ENCODE data around the gene ANKDD1A.
A peak's percentile ranks its signal among the peaks of the same experiment; 100 is the strongest.

The ANKDD1A gene

DNA sequence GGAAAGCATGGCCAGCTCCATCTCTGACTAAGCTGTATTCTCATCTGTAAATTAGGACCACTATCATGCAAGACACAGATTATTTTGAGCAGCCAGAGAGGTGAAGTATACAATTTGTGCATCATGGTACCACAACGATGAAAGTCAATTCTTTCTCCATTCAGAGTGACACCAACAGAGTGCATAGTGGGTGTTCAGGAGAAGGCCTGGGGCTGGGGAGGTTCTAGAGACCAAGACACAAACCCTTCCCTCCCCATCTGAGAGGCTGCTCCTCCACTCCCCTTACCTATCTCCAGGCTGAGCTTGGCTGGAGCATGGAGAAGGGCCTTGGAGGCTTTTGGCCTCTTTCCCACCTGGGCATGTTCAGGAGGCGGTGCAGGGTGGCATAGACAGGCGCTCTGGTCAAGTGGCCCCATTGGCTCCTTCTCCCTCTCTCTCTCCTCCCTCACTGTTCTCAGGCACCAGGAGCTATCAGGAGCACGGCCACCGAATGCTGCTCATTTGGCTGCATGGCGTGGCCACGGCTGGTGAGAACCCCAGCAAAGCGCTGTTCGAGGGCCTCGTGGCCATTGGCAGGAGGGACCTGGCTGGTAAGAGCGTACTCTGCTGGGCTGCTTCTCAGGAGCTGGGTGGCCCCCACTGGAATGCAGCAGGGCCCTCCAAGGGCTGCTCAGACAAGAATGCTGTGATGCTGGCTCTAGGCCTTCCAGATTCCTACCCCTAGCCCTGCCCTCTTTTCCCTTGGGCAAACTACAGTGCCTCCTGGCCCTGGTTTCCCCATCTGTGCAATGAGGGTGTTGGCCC, 37.9 kb downstream of the ANKDD1A start:
- H3K4me3 ChIP-seq (ENCODE audit: low read depth, low read length): no peak overlapping the region
- no peak for DNase-seq (ENCODE audit: low read depth)

DNA sequence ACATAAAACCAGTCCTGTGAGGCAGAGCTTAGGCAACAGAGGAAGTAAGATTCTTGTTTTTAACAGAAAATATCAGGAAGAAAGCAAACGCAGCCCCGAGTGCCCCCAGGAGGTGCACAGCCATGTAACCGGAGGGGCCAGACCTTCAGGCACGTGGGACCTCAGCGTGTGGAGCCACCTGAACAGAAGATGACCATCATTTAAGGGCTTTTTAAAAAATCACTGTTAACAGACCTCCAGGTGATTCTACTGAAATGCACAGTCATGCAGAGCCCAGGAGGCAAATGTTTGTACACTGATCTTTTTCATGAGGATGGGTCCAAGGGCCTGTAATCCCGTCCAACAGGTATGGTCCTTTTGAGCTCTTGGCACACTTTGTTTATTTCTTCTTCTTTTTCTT, 39.2 kb downstream of the ANKDD1A start:
- DNase-seq (ENCODE audit: low read depth): no peak
- H3K4me3 ChIP-seq (ENCODE audit: low read depth, low read length): no peak overlapping the region

DNA sequence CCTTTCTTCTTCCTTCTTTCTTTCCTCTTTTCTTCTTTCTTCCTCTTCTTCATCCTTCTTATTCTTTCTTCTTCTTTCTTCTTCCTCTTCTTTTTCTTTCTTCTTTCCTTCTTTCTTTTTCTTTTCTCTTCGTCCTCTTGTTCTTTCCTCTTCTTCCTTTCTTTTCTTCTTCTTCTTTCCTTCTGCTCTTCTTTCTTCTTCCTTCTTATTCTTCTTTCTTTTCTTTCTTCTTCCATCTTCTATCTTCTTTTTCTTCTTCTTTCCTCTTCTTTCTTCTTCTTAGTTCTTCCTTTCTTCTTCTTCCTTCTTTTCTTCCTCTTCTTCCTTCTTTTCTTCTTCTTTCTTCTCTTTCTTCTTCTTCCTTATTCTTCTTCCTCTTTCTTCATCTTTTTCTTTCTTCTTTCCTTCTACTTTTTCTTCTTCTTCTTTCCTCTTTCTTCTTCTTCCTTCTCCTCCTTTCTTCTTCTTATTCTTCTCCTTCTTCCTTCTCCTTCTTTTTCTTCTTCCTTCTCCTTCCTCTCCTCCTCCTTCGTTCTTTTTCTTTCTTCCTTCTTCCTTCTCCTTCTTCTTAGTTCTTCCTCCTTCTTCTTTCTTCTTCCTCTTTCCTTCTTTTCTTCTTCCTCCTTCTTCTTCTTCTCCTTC, 40.2 kb downstream of the ANKDD1A start:
- no peak for DNase-seq (ENCODE audit: low read depth)
- H3K4me3 ChIP-seq (ENCODE audit: low read depth, low read length): no peak overlapping the region

DNA sequence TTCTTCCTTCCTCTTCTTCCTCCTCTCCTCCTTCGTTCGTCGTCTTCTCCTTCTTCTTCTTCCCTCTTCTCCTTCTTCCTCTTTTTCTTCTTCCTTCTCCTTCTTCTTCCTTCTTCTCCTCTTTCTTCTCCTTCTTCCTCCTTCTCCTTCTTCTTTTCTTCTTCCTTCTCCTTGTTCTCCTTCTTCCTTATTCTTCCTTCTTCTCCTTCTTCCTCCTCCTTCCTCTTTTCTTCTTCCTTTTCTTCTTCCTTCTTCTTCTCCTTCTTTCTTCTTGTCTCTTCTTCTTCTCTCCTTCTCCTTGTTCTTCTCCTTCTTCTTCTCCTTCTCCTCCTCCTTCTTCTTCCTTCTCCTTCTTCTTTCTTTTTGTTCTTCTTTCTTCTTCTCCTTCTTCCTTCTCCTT, 42.7 kb downstream of the ANKDD1A start:
- DNase-seq (ENCODE audit: low read depth): no peak
- H3K4me3 ChIP-seq (ENCODE audit: low read depth, low read length): no peak overlapping the region

DNA sequence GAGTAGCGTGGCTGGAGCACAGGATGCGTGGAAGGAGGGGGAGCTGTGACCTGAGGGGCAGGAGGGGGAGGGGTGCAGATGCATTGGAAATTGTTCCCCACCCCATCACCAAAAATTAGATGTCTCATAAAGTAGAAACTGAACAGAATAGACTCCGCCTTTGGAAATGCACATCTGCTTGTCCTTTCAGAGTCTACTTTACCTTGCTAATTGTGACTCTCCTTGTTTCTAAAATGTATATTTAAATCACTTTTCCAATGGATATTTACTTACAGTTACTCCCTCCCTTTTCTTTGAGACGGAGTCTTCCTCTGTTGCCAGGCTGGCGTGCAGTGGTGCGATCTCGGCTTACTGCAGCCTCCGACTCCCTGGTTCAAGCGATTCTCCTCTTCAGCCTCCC, 47.4 kb downstream of the ANKDD1A start:
- H3K4me3 ChIP-seq (ENCODE audit: low read depth, low read length): no peak overlapping the region
- no peak for DNase-seq (ENCODE audit: low read depth)

DNA sequence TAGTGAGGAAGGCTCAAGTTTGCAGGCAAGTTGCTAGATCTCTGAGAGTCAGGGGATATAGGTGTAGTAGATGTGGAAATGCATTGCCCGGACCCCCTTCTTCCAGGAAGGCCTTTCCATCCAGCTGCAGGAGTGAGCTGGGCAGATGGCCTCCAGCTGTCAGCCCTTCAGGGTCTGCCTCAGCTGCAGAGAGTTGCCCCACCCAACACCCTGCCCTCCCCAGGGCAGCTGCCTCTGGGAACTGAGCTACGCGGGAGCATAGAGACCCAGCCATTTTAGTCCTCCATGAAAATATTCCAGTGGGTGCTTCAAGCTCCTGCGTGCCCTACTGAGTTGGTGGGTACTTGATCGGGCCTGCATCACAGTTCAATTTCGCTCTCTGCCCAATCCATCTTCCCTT, 48.5 kb downstream of the ANKDD1A start:
- no peak for DNase-seq (ENCODE audit: low read depth)
- H3K4me3 ChIP-seq (ENCODE audit: low read depth, low read length): no peak overlapping the region

DNA sequence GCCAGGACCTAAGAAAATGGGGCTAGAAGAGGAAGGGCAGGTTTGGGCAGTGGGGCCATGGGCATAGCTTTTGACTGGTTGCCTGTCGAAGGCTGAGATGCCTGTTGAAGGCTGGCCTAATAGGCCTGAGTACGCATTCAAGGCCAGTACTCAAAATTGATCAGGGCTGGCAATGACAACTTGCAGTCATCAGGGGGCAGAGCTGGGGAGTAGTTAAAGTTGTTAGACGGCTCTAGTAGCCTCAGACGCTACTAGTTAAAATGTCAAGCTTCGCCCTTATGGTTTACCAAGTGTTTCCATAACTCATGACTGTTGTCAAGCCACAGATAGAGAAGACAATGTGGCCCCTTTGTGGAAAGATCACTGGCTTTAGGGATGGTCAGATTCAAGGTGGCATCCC, 49.3 kb downstream of the ANKDD1A start:
- no peak for DNase-seq (ENCODE audit: low read depth)
- H3K4me3 ChIP-seq (ENCODE audit: low read depth, low read length): no peak overlapping the region

DNA sequence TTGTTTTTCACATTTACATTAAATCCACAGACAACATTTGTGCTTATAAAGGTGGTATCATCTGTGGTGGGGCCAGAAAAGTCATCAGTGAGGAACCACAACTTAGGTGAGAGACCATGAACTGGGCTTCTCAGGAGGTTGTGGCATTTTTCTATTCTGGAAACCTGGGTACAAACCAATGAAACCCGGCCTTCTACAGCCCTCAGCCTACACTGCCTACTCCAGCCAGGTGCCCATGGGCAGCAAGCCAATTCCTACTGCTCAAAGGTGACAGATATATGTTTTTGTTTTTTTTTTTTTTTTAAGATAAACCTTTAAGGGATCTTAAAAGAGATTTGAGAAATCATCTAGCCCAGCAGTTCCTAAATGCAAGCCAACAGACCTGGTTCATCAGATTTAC, 57.7 kb downstream of the ANKDD1A start:
- no peak overlapping the region for H3K4me3 ChIP-seq (ENCODE audit: low read depth, low read length)
- no peak for DNase-seq (ENCODE audit: low read depth)

DNA sequence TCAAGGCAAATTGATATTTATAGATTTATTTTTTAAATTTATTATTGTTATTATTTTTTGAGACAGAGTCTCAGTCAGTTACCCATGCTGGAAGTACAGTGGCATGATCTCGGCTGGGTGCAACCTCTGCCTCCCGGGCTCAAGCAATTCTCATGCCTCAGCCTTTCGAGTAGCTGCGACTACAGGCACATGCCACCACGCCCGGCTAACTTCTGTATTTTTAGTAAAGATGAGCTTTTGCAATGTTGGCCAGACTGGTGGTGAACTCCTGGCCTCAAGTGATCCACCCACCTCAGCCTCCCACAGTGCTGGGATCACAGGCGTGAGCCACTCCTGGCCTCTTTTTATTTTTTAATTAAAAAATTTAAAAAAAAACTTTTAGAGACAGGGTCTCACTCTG, 59.0 kb downstream of the ANKDD1A start:
- DNase-seq (ENCODE audit: low read depth): no peak
- no peak overlapping the region for H3K4me3 ChIP-seq (ENCODE audit: low read depth, low read length)

DNA sequence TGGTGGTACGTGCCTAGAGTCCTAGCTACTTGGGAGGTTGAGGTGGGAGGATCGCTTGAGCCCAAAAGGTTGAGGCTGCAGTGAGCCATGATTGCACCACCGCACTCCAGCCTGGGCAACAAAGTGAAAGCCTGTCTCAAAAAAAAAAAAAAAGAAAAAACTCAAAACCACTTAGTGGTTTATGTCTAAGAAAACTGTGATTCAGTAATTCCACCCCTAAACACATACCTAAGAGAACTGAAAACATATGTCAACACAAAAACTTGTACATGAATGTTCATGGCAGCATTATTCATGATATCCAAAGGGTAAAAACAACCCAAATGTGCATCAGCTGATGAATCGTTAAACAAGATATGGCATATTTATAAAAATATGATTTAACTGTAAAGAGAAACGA, 63.7 kb downstream of the ANKDD1A start:
- no peak overlapping the region for H3K4me3 ChIP-seq (ENCODE audit: low read depth, low read length)
- DNase-seq (ENCODE audit: low read depth): no peak

DNA sequence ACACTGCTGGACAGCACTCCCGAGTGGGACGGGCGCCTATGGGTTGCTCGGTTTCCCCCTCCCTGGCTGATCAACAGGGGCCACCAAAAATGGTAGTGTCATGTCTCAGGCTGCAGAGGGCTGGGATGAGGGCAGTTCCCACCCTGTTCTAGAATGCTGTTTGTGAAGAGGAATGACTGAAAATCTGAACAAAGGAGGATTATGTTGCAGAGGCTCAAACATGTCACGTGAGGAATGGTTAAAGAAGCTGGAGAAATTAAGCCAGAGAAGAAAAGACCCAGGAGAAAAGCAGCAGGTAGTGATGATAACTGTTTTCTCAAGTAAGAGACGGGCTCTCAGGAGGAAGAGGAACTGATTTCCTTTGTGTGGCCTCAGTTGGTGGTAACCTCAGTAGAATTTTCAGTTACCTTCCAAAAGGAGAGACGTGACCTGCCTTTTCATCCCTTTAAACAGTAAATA, 67.6 kb downstream of the ANKDD1A start:
- DNase-seq (ENCODE audit: low read depth): no peak
- H3K4me3 ChIP-seq (ENCODE audit: low read depth, low read length): no peak overlapping the region

DNA sequence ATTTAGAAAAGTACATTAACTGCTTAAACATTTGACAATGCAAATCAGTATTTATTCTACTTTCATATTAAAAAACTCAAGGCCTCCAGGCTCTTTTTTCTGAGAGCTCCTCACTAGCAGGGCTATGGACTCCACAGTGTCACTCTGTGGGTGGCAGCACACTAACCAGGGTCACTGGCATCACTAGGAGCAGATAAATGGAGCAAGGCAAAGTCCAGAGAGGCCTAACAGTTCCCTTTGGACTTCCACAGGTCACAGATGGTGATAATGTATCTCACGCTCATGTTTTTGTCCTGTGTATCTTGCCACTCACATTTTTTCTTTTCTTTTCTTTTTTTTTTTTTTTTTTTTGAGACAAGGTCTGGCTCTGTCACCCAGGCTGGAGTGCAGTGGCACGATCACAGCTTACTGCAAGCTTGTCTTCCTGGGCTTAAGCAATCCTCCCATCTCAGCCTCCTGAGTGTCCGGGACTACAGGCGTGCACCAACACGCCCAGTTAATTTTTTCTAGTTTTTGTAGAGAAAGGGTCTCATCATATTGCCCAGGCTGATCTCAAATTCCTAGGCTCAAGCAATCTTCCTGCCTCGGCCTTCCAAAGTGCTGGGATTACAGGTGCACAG, 70.2 kb downstream of the ANKDD1A start:
- no peak overlapping the region for H3K4me3 ChIP-seq (ENCODE audit: low read depth, low read length)
- DNase-seq (ENCODE audit: low read depth): no peak

DNA sequence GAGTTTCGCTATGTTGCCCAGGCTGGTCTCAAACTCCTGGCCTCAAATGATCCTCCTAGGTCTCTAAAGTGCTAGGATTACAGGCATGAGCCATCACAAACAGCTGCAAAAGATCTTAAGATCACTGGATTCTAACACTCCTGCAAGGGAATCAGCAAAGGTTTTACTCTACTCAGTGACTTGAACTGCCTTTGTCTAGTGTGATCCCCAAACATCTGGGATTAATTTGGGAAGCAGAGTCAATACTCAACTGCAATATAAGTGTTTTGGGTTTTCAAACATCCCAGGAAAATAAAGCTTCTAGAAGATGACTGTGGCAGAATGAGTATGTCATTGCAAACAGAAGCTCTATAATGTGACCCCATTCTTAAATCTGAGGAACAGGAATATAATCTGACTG, 70.8 kb downstream of the ANKDD1A start:
- no peak overlapping the region for H3K4me3 ChIP-seq (ENCODE audit: low read depth, low read length)
- DNase-seq (ENCODE audit: low read depth): no peak

DNA sequence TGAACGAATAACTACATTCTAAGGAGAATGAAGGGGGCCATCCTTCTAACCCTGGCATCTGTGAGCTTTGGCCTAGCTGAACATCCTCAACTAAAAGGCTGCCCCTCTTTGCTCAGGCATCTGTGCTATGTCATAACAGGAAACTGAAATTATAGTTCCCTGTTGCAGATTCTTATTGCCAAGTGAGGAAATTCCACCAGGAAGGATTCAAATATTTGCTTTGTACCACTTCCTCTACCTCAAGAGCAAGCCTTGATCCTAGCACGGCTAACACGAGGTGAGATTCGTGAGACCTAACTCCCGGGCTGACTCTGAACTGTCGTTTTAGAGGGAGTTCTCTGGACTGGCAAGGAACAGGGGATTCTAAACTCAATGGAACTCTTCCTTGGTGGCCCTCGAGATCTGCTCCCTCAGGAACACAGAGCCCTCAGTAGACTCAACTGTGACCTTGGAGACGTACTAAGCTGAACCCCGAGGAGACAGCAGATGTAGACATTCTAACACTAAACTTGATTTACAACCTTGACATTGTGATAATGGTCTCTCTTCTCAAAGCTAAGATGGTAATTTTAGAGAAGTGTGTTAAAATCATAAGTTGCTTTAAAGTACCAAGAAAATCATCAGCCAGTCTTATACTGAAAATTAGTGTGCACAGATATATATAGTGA, 73.8 kb downstream of the ANKDD1A start:
- no peak overlapping the region for H3K4me3 ChIP-seq (ENCODE audit: low read depth, low read length)

DNA sequence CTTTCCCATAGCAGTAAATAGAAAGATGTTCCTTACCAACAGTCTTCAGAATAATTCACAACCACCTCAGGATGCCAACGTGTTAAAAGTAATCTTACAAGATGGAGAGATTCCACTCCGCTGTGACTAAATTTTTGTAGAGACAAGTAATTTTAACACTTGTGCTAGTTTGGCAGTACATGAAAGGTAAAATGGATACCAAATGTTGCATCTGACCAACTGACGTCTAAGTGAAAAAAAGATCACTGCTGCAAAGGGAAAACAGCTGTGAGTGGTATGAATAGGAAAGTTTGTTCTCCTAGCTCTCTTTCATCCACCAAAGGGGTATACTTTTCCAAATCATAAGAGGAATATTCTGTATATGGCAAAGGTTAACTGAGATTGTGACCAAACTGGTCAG, 75.4 kb downstream of the ANKDD1A start:
- DNase-seq (ENCODE audit: low read depth): no peak
- H3K4me3 ChIP-seq (ENCODE audit: low read depth, low read length): peak overlapping the region; percentile 10

More for the DNA sequence above, 73.8 kb downstream of the ANKDD1A start:
- DNase-seq (ENCODE audit: low read depth): no peak

DNA sequence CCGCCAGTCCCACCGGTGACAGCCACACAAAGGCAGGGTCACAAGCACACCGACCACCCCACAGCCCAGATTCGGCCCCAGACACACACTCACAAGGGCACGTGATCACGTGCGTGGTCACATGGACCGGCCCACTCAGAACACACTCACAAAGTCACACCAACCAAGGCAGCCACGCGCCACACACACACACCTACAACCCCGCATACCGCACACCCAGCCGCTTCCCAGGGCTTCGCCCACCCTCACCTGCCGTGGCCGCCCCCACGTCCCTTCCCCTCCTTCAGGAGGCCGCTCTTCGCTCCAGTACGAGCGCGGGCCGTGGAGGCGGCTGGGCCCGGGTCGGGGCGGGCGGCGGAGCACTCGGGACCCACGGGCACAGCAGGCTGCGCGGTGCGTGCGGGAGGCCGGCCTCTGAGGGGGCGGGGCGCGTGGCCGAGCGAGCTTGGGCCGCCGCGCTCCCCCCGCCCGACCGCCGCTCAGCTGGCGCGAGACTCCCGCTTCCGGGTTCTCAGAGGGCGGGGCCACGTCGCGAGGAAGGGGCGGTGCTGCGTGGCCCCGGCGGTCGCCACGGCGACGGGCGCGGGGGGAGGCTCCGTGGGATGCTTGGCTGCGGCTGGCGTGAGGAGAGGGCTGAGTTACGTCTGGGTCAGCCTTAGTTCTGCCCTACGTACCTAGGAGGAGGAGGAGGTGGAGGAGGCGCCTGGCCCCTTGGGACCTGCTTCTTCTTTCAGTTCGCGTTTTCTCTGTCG, 77.9 kb downstream of the ANKDD1A start, which contains the start of gene SPG21:
Gene SPG21, minus strand, starts transcription at position 499 of the 752 bp plus-strand sequence. CDS start 6,345 bp downstream, outside the sequence.
- DNase-seq (ENCODE audit: low read depth): peak; percentile 80
- peak within 1 kb of the TSS; percentile 95 for H3K4me3 ChIP-seq (ENCODE audit: low read depth, low read length)

DNA sequence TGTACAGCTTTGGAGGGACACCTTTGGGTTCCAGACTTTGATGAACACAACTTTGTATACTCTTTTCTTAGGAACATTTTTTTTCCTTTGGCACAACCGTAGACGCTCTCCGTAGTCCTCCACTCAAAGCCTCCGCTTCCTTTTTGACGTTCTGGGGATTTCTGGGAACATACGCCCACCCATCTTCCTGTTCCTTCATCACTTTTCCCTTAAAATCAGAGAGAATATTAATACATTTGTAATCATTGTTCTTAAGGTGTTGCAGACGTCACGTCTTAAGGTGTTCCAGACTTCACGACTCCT, 78.4 kb downstream of the ANKDD1A start:
- peak overlapping the region; percentile 95 for H3K4me3 ChIP-seq (ENCODE audit: low read depth, low read length)
- no peak for DNase-seq (ENCODE audit: low read depth)

DNA sequence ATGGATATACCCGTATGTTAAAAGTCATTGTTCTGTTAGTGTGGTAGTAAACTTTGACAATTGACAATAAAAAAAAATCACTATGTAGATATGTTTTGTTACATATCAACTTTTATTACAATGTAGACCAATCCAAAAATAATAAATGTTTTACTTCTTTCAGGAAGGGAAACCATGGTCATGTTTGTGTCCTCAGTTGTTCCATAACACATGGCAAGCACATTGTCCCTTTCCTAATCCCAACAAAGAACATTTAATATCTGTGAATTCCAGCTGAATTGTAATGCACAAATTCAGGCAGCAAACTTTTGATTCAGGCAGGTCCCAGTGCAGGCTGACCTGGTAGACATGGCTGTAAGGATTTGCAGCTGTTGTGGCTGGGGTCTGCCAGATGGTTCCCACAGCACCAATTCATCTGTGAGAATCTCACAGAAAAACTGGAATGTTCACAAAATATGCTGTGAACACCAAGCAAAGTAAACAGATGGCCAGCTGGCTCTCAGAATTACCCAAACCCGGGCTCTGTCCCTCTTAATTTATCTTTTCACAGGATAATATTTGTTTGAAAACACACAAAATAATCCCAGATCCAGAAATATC, 79.9 kb downstream of the ANKDD1A start:
- no peak for DNase-seq (ENCODE audit: low read depth)

DNA sequence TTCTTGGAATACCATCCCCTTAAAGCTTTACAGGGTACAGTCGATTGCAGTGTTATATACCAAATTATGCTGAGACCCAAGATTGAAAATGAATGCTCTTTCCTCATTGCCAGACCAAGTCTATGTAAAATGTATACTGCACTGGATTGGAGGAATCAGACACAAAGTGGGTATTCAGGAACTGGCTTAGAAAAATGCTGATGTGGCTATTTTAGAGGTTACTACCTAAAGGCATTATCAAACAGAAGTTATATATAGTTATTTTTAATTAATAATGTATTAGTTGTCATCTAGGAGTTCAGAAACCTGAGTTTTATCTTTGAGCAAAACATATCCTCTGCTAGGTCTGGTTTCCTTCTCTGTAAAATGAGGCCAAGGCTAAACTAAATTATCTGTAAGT, 81.6 kb downstream of the ANKDD1A start:
- no peak overlapping the region for H3K4me3 ChIP-seq (ENCODE audit: low read depth, low read length)

More for the DNA sequence above, 79.9 kb downstream of the ANKDD1A start:
- H3K4me3 ChIP-seq (ENCODE audit: low read depth, low read length): no peak overlapping the region

More for the DNA sequence above, 81.6 kb downstream of the ANKDD1A start:
- DNase-seq (ENCODE audit: low read depth): no peak
